ENCODE results near the gene PPIL1. TPM values are rescaled to one million over a fixed set of nuclear protein-coding genes. Genes with fewer than 3 reads are reported as not detected.

The PPIL1 gene
- total RNA-seq, 1 experiment from 2014 or later = 64.2 TPM

GRCh38 chr6:36823421-36824096, 51.0 kb downstream of the PPIL1 start (continued):
- no peak for TF ChIP-seq HMGXB4 (CRISPR knock-in tag; IDR thresholded peaks at IDR 0.05)

GRCh38 chr6:36822506-36823269, 51.9 kb downstream of the PPIL1 start:
- Mint-ChIP-seq H3K27ac (no peak overlapping the region), H3K4me3 (no peak overlapping the region), H3K36me3 (no peaks in the 10 kb centered on the region), H3K4me1 (peaks cover 35% of the 10 kb centered on the region), H3K9me3 (no peaks in the 10 kb centered on the region), H3K27me3 (ENCODE audit: low read depth) (no peaks in the 10 kb centered on the region)
- TF ChIP-seq E2F4 (CRISPR knock-in tag; IDR thresholded peaks at IDR 0.05; ENCODE audit: borderline replicate concordance, low read depth) (no peak), PRDM15 (CRISPR knock-in tag; IDR thresholded peaks at IDR 0.05) (no peak), MYBL2 (CRISPR knock-in tag; IDR thresholded peaks at IDR 0.05) (no peak), ARID4B (CRISPR knock-in tag; IDR thresholded peaks at IDR 0.05; ENCODE audit: borderline replicate concordance) (no peak), ZNF396 (CRISPR knock-in tag; IDR thresholded peaks at IDR 0.05; ENCODE audit: borderline replicate concordance) (no peak), E2F5 (CRISPR knock-in tag; IDR thresholded peaks at IDR 0.05) (no peak), ZNF263 (CRISPR knock-in tag; IDR thresholded peaks at IDR 0.05; ENCODE audit: low read depth) (no peak), CREB1 (CRISPR knock-in tag; IDR thresholded peaks at IDR 0.05) (no peak)
- DNase-seq (ENCODE audit: low spot score) = no peak
- POLR2A ChIA-PET = no interaction called here
- no peak for ATAC-seq
- CTCF ChIA-PET = interaction anchor here (1.7 kb wide), 1 partner anchor 29 kb away, joined by 4 read pairs; no protein-coding TSS in a partner anchor
